HEK293 (cell line): ENCODE results near the gene EFCAB9.
A peak's percentile ranks its signal among the peaks of the same experiment; 100 is the strongest.

Experiments used
- CTCF ChIA-PET: fragments of 350-600 bp; formaldehyde crosslinking; extraction: SDS; loops from one replicate; lab custom pipeline; 2021; ENCODE audit warnings: antibody characterized with exemption; lab: Yijun Ruan, JAX
- POLR2A ChIA-PET: fragments of 300-600 bp; formaldehyde crosslinking; extraction: SDS; loops from one replicate; lab custom pipeline; 2020; ENCODE audit warnings: antibody characterized with exemption, inconsistent platforms; lab: Yijun Ruan, JAX
- H3K27ac ChIP-seq: fragments of 200-500 bp; sonication (Bioruptor generic); 2 replicates; pipeline ENCODE4 v1.5.1; 2014; ENCODE audit warnings: low read depth, low read length, control low read depth, inconsistent platforms; ENCODE audit errors: extremely low read depth
- H3K36me3 ChIP-seq, 2 experiments: fragments of 200-500 bp in 1 of 2; sonication (Bioruptor generic) in 1 of 2; 1 replicate in 1 of 2; 2 replicates in 1 of 2; pipeline ENCODE4 v1.5.1; 2014 to 2017; ENCODE audit warnings: inconsistent platforms in 2 of 2, low read length in 2 of 2; ENCODE audit not compliant: control insufficient read depth in 2 of 2, insufficient read depth in 1 of 2
- H3K4me1 ChIP-seq: fragments of 200-500 bp; sonication (Bioruptor generic); 2 replicates; pipeline ENCODE4 v1.5.1; 2014; ENCODE audit warnings: mild to moderate bottlenecking, low read length, inconsistent platforms; ENCODE audit not compliant: control insufficient read depth, insufficient read depth
- H3K4me3 ChIP-seq: 2 replicates; pipeline ENCODE4 v1.5.1; 2011; ENCODE audit warnings: low read depth, mild to moderate bottlenecking, control low read depth, low read length, moderate library complexity
- H3K9me3 ChIP-seq: fragments of 200-500 bp; sonication (Bioruptor generic); 2 replicates; pipeline ENCODE4 v1.5.1; 2014; ENCODE audit warnings: low read depth, low read length, inconsistent platforms; ENCODE audit not compliant: control insufficient read depth, insufficient read depth
- EGR2 ChIP-seq: fragments of 450-650 bp; formaldehyde crosslinking; IDR thresholded peaks from 2 replicates; pipeline ENCODE4 v1.5.1; 2016; ENCODE audit warnings: low read depth, missing biosample characterization, missing genetic modification characterization
- GLIS2 ChIP-seq: fragments of 450-650 bp; formaldehyde crosslinking; IDR thresholded peaks from 2 replicates; pipeline ENCODE4 v1.5.1; 2016; ENCODE audit warnings: missing biosample characterization, missing genetic modification characterization
- KLF8 ChIP-seq: fragments of 450-650 bp; formaldehyde crosslinking; IDR thresholded peaks from 2 replicates; pipeline ENCODE4 v1.5.1; 2016; ENCODE audit warnings: missing biosample characterization, missing genetic modification characterization
- WT1 ChIP-seq: fragments of 450-650 bp; formaldehyde crosslinking; IDR thresholded peaks from 2 replicates; pipeline ENCODE4 v1.5.1; 2016; ENCODE audit warnings: missing biosample characterization, missing genetic modification characterization
- ZBTB1 ChIP-seq: fragments of 450-650 bp; formaldehyde crosslinking; IDR thresholded peaks from 2 replicates; pipeline ENCODE4 v1.5.1; 2016; ENCODE audit warnings: missing biosample characterization, missing genetic modification characterization
- ZFHX2 ChIP-seq: fragments of 450-650 bp; formaldehyde crosslinking; conservative IDR thresholded peaks from 2 replicates; pipeline ENCODE4 v1.5.1; 2016; ENCODE audit warnings: missing biosample characterization, missing genetic modification characterization
- ZFP41 ChIP-seq: fragments of 450-650 bp; formaldehyde crosslinking; IDR thresholded peaks from 2 replicates; pipeline ENCODE4 v1.5.1; 2016; ENCODE audit warnings: missing biosample characterization, missing genetic modification characterization, borderline replicate concordance
- ZNF140 ChIP-seq: fragments of 450-650 bp; formaldehyde crosslinking; IDR thresholded peaks from 2 replicates; pipeline ENCODE4 v1.5.1; 2016; ENCODE audit warnings: missing biosample characterization, missing genetic modification characterization
- ZNF157 ChIP-seq: fragments of 450-650 bp; formaldehyde crosslinking; IDR thresholded peaks from 2 replicates; pipeline ENCODE4 v1.5.1; 2016; ENCODE audit warnings: missing biosample characterization, missing genetic modification characterization
- ZNF16 ChIP-seq: fragments of 450-650 bp; formaldehyde crosslinking; IDR thresholded peaks from 2 replicates; pipeline ENCODE4 v1.5.1; 2016; ENCODE audit warnings: low read depth, missing biosample characterization, missing genetic modification characterization
- ZNF274 ChIP-seq, 2 experiments: fragments of 200-500 bp in 1 of 2; fragments of 450-650 bp in 1 of 2; sonication (Bioruptor generic) in 1 of 2; formaldehyde crosslinking in 1 of 2; IDR thresholded peaks; 2 replicates each; pipeline versions ENCODE4 v1.5.1 to v1.6.1; 2014 to 2016; ENCODE audit warnings: borderline replicate concordance in 1 of 2, inconsistent platforms in 1 of 2, low read length in 1 of 2, missing biosample characterization in 1 of 2, missing genetic modification characterization in 1 of 2
- ZNF335 ChIP-seq: fragments of 450-650 bp; formaldehyde crosslinking; conservative IDR thresholded peaks from 2 replicates; pipeline ENCODE4 v1.5.1; 2016; ENCODE audit warnings: missing biosample characterization, missing genetic modification characterization
- ZNF366 ChIP-seq: fragments of 450-650 bp; formaldehyde crosslinking; conservative IDR thresholded peaks from 2 replicates; pipeline ENCODE4 v1.5.1; 2016; ENCODE audit warnings: missing biosample characterization, missing genetic modification characterization
- ZNF530 ChIP-seq: fragments of 450-650 bp; formaldehyde crosslinking; IDR thresholded peaks from 2 replicates; pipeline ENCODE4 v1.5.1; 2016; ENCODE audit warnings: low read depth, missing biosample characterization, missing genetic modification characterization
- ZNF561 ChIP-seq: fragments of 450-650 bp; IDR thresholded peaks from 2 replicates; pipeline ENCODE4 v1.5.1; 2018; ENCODE audit warnings: missing biosample characterization, missing genetic modification characterization, borderline replicate concordance
- ZNF660 ChIP-seq: fragments of 450-650 bp; IDR thresholded peaks from 2 replicates; pipeline ENCODE4 v1.5.1; 2018; ENCODE audit warnings: missing biosample characterization, mild to moderate bottlenecking, missing genetic modification characterization
- ZNF791 ChIP-seq: fragments of 450-650 bp; formaldehyde crosslinking; IDR thresholded peaks from 2 replicates; pipeline ENCODE4 v1.5.1; 2016; ENCODE audit warnings: missing biosample characterization, missing genetic modification characterization
- ZNF843 ChIP-seq: fragments of 450-650 bp; formaldehyde crosslinking; IDR thresholded peaks from 2 replicates; pipeline ENCODE4 v1.5.1; 2016; ENCODE audit warnings: missing biosample characterization, missing genetic modification characterization
- ZSCAN30 ChIP-seq: fragments of 450-650 bp; IDR thresholded peaks from 2 replicates; pipeline ENCODE4 v1.5.1; 2018; ENCODE audit warnings: missing biosample characterization, mild to moderate bottlenecking, missing genetic modification characterization, moderate library complexity
- TF ChIP-seq, protein P1 (sequence below): fragments of 450-650 bp; formaldehyde crosslinking; IDR thresholded peaks from 2 replicates; pipeline ENCODE4 v1.5.1; 2016; ENCODE audit warnings: missing biosample characterization, missing genetic modification characterization
- TF ChIP-seq, protein P2 (sequence below): fragments of 450-650 bp; formaldehyde crosslinking; IDR thresholded peaks from 2 replicates; pipeline ENCODE4 v1.5.1; 2016; ENCODE audit warnings: missing biosample characterization, missing genetic modification characterization
- TF ChIP-seq, protein P3 (sequence below): fragments of 450-650 bp; formaldehyde crosslinking; IDR thresholded peaks from 2 replicates; pipeline ENCODE4 v1.5.1; 2017; ENCODE audit warnings: missing biosample characterization, missing genetic modification characterization
- TF ChIP-seq, protein P4 (sequence below): fragments of 450-650 bp; formaldehyde crosslinking; IDR thresholded peaks from 2 replicates; pipeline ENCODE4 v1.5.1; 2016; ENCODE audit warnings: missing biosample characterization, missing genetic modification characterization, low read depth

Gene EFCAB9

DNA sequence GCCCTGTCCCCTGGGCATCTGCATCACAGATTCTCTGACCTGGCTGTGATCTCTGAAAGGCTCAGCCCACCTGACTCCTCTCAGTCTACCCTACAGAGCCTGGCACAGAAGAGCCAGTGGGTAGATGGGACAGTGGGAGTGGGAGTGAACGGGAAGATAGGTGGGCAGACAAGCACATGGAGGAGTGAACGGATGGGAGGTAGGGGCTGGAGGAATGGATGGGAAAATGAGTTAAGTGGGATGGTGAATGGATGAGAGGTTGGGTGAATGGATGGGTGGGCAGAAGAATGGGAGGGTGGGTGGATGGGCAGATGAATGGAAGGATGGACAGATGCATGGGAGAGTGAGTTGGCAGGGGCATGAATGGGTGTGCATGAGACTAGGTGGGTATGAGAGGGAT, 24.8 kb upstream of the EFCAB9 start:
- ChIA-PET CTCF (interaction anchor here (0.6 kb wide), 1 partner anchor 195 kb away, joined by 3 read pairs; no protein-coding TSS in a partner anchor), POLR2A (no interaction called here)
- Histone ChIP-seq H3K4me1 (no peaks in the 10 kb centered on the region; the same call in 1 of the 2 replicates), H3K27ac (no peak overlapping the region), H3K9me3 (no peaks in the 10 kb centered on the region), H3K4me3 (no peak overlapping the region), H3K36me3 (no peaks in the 10 kb centered on the region)
- TF ChIP-seq ZFHX2 (tag by site-specific recombination): peak; percentile 99
- TF ChIP-seq ZNF140 (tag by site-specific recombination): no peak
- no peak for TF ChIP-seq ZNF335 (tag by site-specific recombination)
- TF ChIP-seq EGR2 (tag by site-specific recombination): peak; percentile 100
- peak; percentile 22; the same call in 1 of the 2 replicates for TF ChIP-seq ZNF366 (tag by site-specific recombination)
- no peak for TF ChIP-seq ZNF16 (tag by site-specific recombination)
- no peak for TF ChIP-seq ZNF274 (IDR thresholded peaks at IDR 0.05; ENCODE audit: low read length)
- no peak for TF ChIP-seq ZNF274 (tag by site-specific recombination; IDR thresholded peaks at IDR 0.05; ENCODE audit: borderline replicate concordance)
- no peak for TF ChIP-seq WT1 (tag by site-specific recombination)
- TF ChIP-seq KLF8 (tag by site-specific recombination): no peak
- no peak for TF ChIP-seq ZNF660 (tag by site-specific recombination)

DNA sequence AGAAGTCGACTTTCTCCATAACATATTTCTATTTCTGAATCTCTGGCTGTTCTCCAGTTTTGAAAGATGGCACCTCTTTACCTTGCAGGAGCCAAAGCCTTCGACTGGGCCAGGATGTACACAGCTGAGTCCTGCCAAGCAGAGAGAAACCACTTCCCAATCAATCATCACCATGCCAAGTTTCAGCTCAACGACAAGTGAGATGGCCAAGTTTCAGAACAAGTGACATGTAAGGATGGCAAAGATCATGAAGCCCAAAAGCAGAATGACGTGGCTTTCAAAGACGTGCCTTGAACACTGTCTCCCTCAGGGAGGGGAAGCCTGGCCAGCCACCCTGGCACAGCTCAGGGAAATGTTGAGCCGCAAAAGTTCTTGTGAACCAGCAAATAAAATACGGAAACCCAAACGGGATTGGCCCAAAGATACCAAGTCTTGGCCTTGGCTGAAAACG, 23.7 kb upstream of the EFCAB9 start:
- H3K27ac ChIP-seq: no peak overlapping the region
- H3K4me3 ChIP-seq: no peak overlapping the region
- H3K4me1 ChIP-seq: peaks cover 2% of the 10 kb centered on the region; the same call in 1 of the 2 replicates
- H3K9me3 ChIP-seq: no peaks in the 10 kb centered on the region
- ChIA-PET CTCF (interaction anchor here (0.5 to 0.8 kb wide), 2 partner anchors 8 to 16 kb away, joined by 3 read pairs; no protein-coding TSS in a partner anchor), POLR2A (interaction anchor here (0.6 kb wide), 1 partner anchor 34 kb away, joined by 3 read pairs; no protein-coding TSS in a partner anchor)
- no peaks in the 10 kb centered on the region for H3K36me3 ChIP-seq
- no peak for TF ChIP-seq ZNF843
- TF ChIP-seq, protein P1, sequence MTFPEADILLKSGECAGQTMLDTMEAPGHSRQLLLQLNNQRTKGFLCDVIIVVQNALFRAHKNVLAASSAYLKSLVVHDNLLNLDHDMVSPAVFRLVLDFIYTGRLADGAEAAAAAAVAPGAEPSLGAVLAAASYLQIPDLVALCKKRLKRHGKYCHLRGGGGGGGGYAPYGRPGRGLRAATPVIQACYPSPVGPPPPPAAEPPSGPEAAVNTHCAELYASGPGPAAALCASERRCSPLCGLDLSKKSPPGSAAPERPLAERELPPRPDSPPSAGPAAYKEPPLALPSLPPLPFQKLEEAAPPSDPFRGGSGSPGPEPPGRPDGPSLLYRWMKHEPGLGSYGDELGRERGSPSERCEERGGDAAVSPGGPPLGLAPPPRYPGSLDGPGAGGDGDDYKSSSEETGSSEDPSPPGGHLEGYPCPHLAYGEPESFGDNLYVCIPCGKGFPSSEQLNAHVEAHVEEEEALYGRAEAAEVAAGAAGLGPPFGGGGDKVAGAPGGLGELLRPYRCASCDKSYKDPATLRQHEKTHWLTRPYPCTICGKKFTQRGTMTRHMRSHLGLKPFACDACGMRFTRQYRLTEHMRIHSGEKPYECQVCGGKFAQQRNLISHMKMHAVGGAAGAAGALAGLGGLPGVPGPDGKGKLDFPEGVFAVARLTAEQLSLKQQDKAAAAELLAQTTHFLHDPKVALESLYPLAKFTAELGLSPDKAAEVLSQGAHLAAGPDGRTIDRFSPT (tag by site-specific recombination): no peak
- no peak for TF ChIP-seq ZNF561 (tag by site-specific recombination)
- TF ChIP-seq, protein P2, sequence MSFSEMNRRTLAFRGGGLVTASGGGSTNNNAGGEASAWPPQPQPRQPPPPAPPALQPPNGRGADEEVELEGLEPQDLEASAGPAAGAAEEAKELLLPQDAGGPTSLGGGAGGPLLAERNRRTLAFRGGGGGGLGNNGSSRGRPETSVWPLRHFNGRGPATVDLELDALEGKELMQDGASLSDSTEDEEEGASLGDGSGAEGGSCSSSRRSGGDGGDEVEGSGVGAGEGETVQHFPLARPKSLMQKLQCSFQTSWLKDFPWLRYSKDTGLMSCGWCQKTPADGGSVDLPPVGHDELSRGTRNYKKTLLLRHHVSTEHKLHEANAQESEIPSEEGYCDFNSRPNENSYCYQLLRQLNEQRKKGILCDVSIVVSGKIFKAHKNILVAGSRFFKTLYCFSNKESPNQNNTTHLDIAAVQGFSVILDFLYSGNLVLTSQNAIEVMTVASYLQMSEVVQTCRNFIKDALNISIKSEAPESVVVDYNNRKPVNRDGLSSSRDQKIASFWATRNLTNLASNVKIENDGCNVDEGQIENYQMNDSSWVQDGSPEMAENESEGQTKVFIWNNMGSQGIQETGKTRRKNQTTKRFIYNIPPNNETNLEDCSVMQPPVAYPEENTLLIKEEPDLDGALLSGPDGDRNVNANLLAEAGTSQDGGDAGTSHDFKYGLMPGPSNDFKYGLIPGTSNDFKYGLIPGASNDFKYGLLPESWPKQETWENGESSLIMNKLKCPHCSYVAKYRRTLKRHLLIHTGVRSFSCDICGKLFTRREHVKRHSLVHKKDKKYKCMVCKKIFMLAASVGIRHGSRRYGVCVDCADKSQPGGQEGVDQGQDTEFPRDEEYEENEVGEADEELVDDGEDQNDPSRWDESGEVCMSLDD (tag by site-specific recombination): no peak
- TF ChIP-seq ZFP41 (tag by site-specific recombination): no peak
- no peak for TF ChIP-seq GLIS2

DNA sequence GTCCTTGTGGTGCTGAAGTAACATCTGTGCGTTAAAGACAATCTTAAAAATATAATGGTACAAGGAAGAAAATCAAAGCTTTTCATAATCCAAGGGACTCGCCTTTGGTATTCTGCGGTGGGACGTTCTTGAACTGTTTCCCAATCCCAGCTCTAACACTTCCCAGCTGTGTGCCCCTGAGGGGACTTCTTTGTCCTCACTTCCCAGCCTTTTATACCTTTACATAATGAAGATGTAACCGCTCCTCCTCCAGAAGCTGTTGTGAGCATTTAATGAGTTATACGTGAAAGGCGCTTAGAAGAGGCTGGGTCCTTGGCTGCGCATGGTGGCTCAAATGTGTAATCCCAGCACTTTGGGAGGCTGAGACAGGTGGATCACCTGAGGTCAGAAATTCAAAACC, 22.9 kb upstream of the EFCAB9 start:
- H3K4me3 ChIP-seq: no peak overlapping the region
- ChIA-PET POLR2A (no interaction called here), CTCF (no interaction called here)
- no peaks in the 10 kb centered on the region for H3K9me3 ChIP-seq
- no peak overlapping the region for H3K27ac ChIP-seq
- H3K36me3 ChIP-seq: no peaks in the 10 kb centered on the region
- peaks cover 2% of the 10 kb centered on the region; the same call in 1 of the 2 replicates for H3K4me1 ChIP-seq
- TF ChIP-seq ZNF530 (tag by site-specific recombination) (no peak), ZNF791 (tag by site-specific recombination) (no peak), ZBTB1 (tag by site-specific recombination) (no peak), ZNF157 (tag by site-specific recombination) (no peak), ZSCAN30 (no peak)
- TF ChIP-seq, protein P3, sequence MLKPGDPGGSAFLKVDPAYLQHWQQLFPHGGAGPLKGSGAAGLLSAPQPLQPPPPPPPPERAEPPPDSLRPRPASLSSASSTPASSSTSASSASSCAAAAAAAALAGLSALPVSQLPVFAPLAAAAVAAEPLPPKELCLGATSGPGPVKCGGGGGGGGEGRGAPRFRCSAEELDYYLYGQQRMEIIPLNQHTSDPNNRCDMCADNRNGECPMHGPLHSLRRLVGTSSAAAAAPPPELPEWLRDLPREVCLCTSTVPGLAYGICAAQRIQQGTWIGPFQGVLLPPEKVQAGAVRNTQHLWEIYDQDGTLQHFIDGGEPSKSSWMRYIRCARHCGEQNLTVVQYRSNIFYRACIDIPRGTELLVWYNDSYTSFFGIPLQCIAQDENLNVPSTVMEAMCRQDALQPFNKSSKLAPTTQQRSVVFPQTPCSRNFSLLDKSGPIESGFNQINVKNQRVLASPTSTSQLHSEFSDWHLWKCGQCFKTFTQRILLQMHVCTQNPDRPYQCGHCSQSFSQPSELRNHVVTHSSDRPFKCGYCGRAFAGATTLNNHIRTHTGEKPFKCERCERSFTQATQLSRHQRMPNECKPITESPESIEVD (tag by site-specific recombination): no peak
- TF ChIP-seq, protein P4, sequence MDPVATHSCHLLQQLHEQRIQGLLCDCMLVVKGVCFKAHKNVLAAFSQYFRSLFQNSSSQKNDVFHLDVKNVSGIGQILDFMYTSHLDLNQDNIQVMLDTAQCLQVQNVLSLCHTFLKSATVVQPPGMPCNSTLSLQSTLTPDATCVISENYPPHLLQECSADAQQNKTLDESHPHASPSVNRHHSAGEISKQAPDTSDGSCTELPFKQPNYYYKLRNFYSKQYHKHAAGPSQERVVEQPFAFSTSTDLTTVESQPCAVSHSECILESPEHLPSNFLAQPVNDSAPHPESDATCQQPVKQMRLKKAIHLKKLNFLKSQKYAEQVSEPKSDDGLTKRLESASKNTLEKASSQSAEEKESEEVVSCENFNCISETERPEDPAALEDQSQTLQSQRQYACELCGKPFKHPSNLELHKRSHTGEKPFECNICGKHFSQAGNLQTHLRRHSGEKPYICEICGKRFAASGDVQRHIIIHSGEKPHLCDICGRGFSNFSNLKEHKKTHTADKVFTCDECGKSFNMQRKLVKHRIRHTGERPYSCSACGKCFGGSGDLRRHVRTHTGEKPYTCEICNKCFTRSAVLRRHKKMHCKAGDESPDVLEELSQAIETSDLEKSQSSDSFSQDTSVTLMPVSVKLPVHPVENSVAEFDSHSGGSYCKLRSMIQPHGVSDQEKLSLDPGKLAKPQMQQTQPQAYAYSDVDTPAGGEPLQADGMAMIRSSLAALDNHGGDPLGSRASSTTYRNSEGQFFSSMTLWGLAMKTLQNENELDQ (tag by site-specific recombination): no peak
